Measurements from ENCODE around the gene LAMC2.

DNA sequence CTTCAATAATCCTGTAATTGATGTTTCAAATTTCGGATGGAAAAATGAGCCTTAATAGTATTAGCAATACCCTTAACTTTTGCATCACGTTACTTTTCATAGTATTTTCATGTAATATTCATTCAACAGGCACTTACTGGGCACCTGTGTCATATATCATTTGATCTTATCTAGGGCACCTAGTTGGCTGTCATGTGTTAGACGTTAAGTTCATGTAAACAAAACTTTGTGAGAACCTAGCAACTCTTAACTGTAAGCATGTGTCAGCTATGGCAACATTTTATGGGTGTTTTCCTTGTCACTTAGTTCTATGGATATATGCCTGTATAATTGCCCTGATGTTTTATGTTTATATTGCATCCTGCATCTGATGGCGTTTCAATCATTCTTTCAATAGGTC, 777 bp downstream of the LAMC2 start:
- TF ChIP-seq ZNF77 (CRISPR knock-in tag; IDR thresholded peaks at IDR 0.05), result no peak
- no peak for TF ChIP-seq RAD21 (CRISPR knock-in tag; conservative IDR thresholded peaks at IDR 0.05 in 1 of 2, IDR thresholded peaks at IDR 0.05 in 1 of 2)
- TF ChIP-seq MYC (IDR thresholded peaks at IDR 0.05; ENCODE audit: low read depth, low read length), result no peak
- TF ChIP-seq MYC (CRISPR knock-in tag; IDR thresholded peaks at IDR 0.05; ENCODE audit: borderline replicate concordance, low read depth), result no peak
- no peak for TF ChIP-seq PML (IDR thresholded peaks at IDR 0.05; ENCODE audit: low read length)
- no peak for TF ChIP-seq SOX6 (IDR thresholded peaks at IDR 0.05)
- TF ChIP-seq CHD2 (IDR thresholded peaks at IDR 0.05; ENCODE audit: low read depth, low read length), result no peak
- no peak for TF ChIP-seq ZNF23 (CRISPR knock-in tag; IDR thresholded peaks at IDR 0.05)
- TF ChIP-seq POLR2A (conservative IDR thresholded peaks at IDR 0.05), result no peak
- TF ChIP-seq, protein P1, sequence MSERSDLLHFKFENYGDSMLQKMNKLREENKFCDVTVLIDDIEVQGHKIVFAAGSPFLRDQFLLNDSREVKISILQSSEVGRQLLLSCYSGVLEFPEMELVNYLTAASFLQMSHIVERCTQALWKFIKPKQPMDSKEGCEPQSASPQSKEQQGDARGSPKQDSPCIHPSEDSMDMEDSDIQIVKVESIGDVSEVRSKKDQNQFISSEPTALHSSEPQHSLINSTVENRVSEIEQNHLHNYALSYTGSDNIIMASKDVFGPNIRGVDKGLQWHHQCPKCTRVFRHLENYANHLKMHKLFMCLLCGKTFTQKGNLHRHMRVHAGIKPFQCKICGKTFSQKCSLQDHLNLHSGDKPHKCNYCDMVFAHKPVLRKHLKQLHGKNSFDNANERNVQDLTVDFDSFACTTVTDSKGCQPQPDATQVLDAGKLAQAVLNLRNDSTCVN (CRISPR knock-in tag; IDR thresholded peaks at IDR 0.05), result no peak
